Panc1 (cell line): ENCODE results near the gene STK11IP. TPM values are rescaled to one million over a fixed set of nuclear protein-coding genes. Genes with fewer than 3 reads are reported as not detected.

Experiments used
- ATAC-seq: fragments of 200-7000 bp; cut with Tn5 transposase; 2 replicates; pipeline ENCODE4 v1.9.1; 2020; ENCODE audit warnings: mild to moderate bottlenecking, moderate library complexity
- BruUV-seq: library from RNA; stranded (reverse); fragments of 400-500 nt; replicated peaks from 2 replicates; lab custom pipeline; 2021; lab: Mats Ljungman, UMichigan
- CTCF ChIA-PET: fragments of 300-600 bp; sonication (Branson Sonifier 250); formaldehyde crosslinking; loops from one replicate; lab custom pipeline; 2022; ENCODE audit warnings: antibody characterized with exemption; lab: Charles Lee
- POLR2A ChIA-PET: fragments of 300-600 bp; sonication (Branson Sonifier 250); formaldehyde crosslinking; loops from one replicate; lab custom pipeline; 2022; ENCODE audit warnings: antibody characterized with exemption; lab: Charles Lee
- DNase-seq: peaks from one replicate; pipeline ENCODE4 v3.0.0-alpha.2; 2010; ENCODE audit warnings: low read depth, low spot score
- H3K27ac ChIP-seq: 2 replicates; pipeline ENCODE4 v1.5.1; 2011; ENCODE audit warnings: mild to moderate bottlenecking, low read length, inconsistent platforms
- H3K27me3 ChIP-seq: fragments of 200-500 bp; sonication (Bioruptor generic); 2 replicates; pipeline ENCODE4 v1.6.0; 2014; ENCODE audit warnings: low read length, inconsistent platforms; ENCODE audit not compliant: control insufficient read depth, insufficient read depth
- H3K36me3 ChIP-seq: fragments of 200-500 bp; sonication (Bioruptor generic); 2 replicates; pipeline ENCODE4 v1.5.1; 2014; ENCODE audit warnings: inconsistent platforms, mild to moderate bottlenecking, low read length, moderate library complexity; ENCODE audit not compliant: control insufficient read depth, insufficient read depth
- H3K4me1 ChIP-seq: 2 replicates; pipeline ENCODE4 v1.5.1; 2011; ENCODE audit warnings: inconsistent platforms, mild to moderate bottlenecking, low read length, moderate library complexity; ENCODE audit not compliant: control insufficient read depth, insufficient read depth
- H3K4me3 ChIP-seq, 2 experiments: 2 replicates each; pipeline ENCODE4 v1.5.1; 2011 to 2012; ENCODE audit warnings: low read depth in 2 of 2, low read length in 2 of 2, mild to moderate bottlenecking in 2 of 2, inconsistent platforms in 1 of 2, moderate library complexity in 1 of 2
- H3K9me3 ChIP-seq: fragments of 200-500 bp; sonication (Bioruptor generic); 2 replicates; pipeline ENCODE4 v1.5.1; 2014; ENCODE audit warnings: low read depth, mild to moderate bottlenecking, inconsistent platforms, low read length, moderate library complexity; ENCODE audit not compliant: control insufficient read depth, insufficient read depth
- CTCF ChIP-seq: fragments of 450-650 bp; IDR thresholded peaks from 2 replicates; pipeline ENCODE4 v1.5.1; 2017; ENCODE audit warnings: mild to moderate bottlenecking
- POLR2AphosphoS5 ChIP-seq: IDR thresholded peaks from 2 replicates; pipeline ENCODE4 v1.6.1; 2012; ENCODE audit warnings: mild to moderate bottlenecking, low read depth, low read length, moderate library complexity
- SIN3A ChIP-seq: IDR thresholded peaks from 2 replicates; pipeline ENCODE4 v1.6.1; 2012; ENCODE audit warnings: low read depth, mild to moderate bottlenecking, low read length, moderate library complexity, borderline replicate concordance; ENCODE audit not compliant: insufficient read depth
- TCF7L2 ChIP-seq: IDR thresholded peaks from 2 replicates; pipeline ENCODE4 v1.6.1; 2011; ENCODE audit warnings: mild to moderate bottlenecking, low read depth, low read length, inconsistent platforms
- in situ Hi-C: cut with HindIII; loops from 2 replicates; pipeline ENCODE4 v1.10.0; 2016; ENCODE audit warnings: low sequenced_read_pairs, low pct_unique_long_range_greater_than_20kb
- intact Hi-C: fragments of 100-400 bp; cut with micrococcal nuclease; formaldehyde crosslinking; loops from one replicate; pipeline ENCODE4 v1.10.0; 2022; ENCODE audit not compliant: unreplicated experiment
- total RNA-seq: library from RNA; stranded (reverse); gene quantifications from one replicate; pipeline ENCODE4 v1.2.1, GENCODE V29; 2021; ENCODE audit not compliant: unreplicated experiment
- TF ChIP-seq, protein P1 (sequence below), 2 experiments: IDR thresholded peaks; 2 replicates each; pipeline ENCODE4 v1.6.1; 2011 to 2012; ENCODE audit warnings: low read depth in 2 of 2, control low read depth in 1 of 2, low read length in 1 of 2, mild to moderate bottlenecking in 1 of 2, moderate library complexity in 1 of 2; ENCODE audit not compliant: insufficient read depth in 1 of 2

Gene STK11IP
- total RNA-seq, 1 experiment from 2014 or later, result 48.2 TPM

- H3K36me3 ChIP-seq, result no peaks in the 10 kb centered on the region
- DNase-seq (no peak), ATAC-seq (peak; percentile 38; the same call in 1 of the 2 replicates)
- ChIA-PET POLR2A (no interaction called here), CTCF (interaction anchor here (1.0 to 2.0 kb wide), 2 partner anchors 9 to 128 kb away, joined by 3 to 6 read pairs; partner anchors contain the start of gene OBSL1)
- peaks cover 7% of the 10 kb centered on the region for H3K4me1 ChIP-seq
- H3K9me3 ChIP-seq, result no peaks in the 10 kb centered on the region
- in situ Hi-C loops, result no loop called here
- TF ChIP-seq TCF7L2 (no peak), POLR2AphosphoS5 (no peak), CTCF (no peak), SIN3A (no peak)
- H3K4me3 ChIP-seq, result no peak overlapping the region
- no TSS peak for BruUV-seq
- intact Hi-C loops, result no loop called here
- no peak overlapping the region for H3K27ac ChIP-seq
- no peaks in the 10 kb centered on the region for H3K27me3 ChIP-seq
These were observed 36.2 kb upstream of the STK11IP start for GRCh38 chr2:219561179-219562048.

GRCh38 chr2:219562049-219563020 is 35.3 kb upstream of the STK11IP start:
- intact Hi-C loops, result no loop called here
- Histone ChIP-seq H3K27me3 (no peaks in the 10 kb centered on the region), H3K36me3 (no peaks in the 10 kb centered on the region), H3K27ac (no peak overlapping the region), H3K4me3 (no peak overlapping the region), H3K4me1 (peaks cover 7% of the 10 kb centered on the region), H3K9me3 (no peaks in the 10 kb centered on the region)
- ChIA-PET POLR2A (interaction anchor here (0.6 kb wide), 1 partner anchor 225 kb away, joined by 3 read pairs; no protein-coding TSS in a partner anchor), CTCF (no interaction called here)
- TF ChIP-seq, protein P1, sequence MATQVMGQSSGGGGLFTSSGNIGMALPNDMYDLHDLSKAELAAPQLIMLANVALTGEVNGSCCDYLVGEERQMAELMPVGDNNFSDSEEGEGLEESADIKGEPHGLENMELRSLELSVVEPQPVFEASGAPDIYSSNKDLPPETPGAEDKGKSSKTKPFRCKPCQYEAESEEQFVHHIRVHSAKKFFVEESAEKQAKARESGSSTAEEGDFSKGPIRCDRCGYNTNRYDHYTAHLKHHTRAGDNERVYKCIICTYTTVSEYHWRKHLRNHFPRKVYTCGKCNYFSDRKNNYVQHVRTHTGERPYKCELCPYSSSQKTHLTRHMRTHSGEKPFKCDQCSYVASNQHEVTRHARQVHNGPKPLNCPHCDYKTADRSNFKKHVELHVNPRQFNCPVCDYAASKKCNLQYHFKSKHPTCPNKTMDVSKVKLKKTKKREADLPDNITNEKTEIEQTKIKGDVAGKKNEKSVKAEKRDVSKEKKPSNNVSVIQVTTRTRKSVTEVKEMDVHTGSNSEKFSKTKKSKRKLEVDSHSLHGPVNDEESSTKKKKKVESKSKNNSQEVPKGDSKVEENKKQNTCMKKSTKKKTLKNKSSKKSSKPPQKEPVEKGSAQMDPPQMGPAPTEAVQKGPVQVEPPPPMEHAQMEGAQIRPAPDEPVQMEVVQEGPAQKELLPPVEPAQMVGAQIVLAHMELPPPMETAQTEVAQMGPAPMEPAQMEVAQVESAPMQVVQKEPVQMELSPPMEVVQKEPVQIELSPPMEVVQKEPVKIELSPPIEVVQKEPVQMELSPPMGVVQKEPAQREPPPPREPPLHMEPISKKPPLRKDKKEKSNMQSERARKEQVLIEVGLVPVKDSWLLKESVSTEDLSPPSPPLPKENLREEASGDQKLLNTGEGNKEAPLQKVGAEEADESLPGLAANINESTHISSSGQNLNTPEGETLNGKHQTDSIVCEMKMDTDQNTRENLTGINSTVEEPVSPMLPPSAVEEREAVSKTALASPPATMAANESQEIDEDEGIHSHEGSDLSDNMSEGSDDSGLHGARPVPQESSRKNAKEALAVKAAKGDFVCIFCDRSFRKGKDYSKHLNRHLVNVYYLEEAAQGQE (IDR thresholded peaks at IDR 0.05; ENCODE audit: insufficient read depth in 1 of 2, low read depth in 2 of 2, low read length in 1 of 2), result no peak; a peak in 1 of 4 replicates
- TF ChIP-seq SIN3A, result no peak
- TF ChIP-seq POLR2AphosphoS5, result no peak
- TF ChIP-seq TCF7L2, result no peak
- ATAC-seq, result no peak; the same call in 1 of the 2 replicates
- no TSS peak for BruUV-seq
- DNase-seq, result no peak
- in situ Hi-C loops, result no loop called here
